HTERT RPE-1 (cell line): ENCODE results near the gene DBNDD1.

Source experiments
- in situ Hi-C: fragments of 300-500 bp; cut with MboI; formaldehyde crosslinking; loops from 4 replicates; pipeline ENCODE4 v1.14.3; 2020; ENCODE audit warnings: low sequenced_read_pairs

Gene DBNDD1

GRCh38 chr16:89965447-89966225 is 53.6 kb downstream of the DBNDD1 start:
- in situ Hi-C loops: no loop called here

DNA sequence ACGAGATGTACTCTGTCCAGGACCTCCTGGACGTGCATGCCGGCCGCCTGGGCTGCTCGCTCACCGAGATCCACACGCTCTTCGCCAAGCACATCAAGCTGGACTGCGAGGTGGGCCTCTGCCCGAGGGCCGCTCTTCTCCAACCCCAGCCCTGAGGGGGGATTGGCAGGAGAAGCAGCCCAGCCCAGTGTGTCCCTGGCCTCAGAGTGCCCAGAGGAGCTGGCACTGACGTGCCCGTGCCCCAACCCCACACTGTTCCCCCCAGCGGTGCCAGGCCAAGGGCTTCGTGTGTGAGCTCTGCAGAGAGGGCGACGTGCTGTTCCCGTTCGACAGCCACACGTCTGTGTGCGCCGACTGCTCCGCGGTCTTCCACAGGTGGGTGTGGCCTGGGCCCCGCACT is 55.1 kb downstream of the DBNDD1 start:
- in situ Hi-C loops: no loop called here

DNA sequence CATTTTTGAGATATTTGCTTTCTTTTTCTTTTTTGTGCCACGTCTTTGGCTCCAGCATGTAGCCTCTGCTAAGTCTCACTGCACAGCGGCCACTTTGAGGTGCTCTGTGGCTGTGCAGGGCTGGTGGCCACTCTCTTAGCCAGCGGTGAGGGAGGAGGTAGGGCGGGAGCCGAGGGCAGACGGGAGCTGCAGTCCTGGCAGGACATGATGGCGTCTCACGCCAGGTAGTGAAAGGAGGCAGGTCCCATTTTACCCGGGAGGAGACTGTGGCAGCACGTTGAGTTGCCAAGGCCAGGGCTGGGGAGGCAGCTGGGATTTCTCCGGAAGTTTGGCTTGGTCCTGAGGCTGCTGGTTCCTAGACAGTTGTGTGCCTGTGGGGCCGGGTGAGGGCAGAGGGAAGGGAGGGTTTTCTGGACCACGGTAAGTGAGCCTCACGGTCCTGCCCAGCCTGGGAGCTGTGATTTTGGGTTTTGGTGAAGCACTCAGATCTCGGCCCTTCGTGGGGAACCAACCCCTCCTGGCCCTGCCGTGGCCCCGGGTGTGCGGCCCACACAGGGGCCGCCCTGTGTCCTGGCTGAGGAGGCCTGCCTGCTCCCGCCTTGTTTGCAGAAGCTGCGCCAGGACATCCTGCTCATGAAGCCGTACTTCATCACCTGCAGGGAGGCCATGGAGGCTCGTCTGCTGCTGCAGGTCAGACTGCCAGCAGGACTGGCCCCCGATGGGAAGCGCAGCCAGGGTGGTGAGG is 56.3 kb downstream of the DBNDD1 start:
- in situ Hi-C loops: no loop called here

GRCh38 chr16:89961920-89962319 is 57.3 kb downstream of the DBNDD1 start:
- in situ Hi-C loops: no loop called here

DNA sequence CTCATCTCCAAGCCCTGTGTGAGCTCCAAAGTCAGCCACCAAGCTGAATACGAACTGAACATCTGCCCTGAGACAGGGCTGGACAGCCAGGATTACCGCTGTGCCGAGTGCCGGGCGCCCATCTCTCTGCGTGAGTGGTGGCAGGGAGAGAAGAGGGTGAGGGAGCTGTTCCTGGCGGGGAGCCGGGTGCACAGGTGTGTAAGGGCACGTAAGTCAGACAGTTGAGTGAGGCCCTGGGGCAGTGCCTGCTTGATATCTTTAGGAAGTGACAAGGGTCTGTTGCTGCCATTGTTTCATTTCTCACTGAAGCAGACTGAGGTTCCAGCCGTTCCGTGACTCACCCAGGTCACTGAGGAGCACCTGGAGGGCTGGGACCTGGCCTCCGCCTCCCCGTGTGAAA is 58.3 kb downstream of the DBNDD1 start:
- in situ Hi-C loops: no loop called here

DNA sequence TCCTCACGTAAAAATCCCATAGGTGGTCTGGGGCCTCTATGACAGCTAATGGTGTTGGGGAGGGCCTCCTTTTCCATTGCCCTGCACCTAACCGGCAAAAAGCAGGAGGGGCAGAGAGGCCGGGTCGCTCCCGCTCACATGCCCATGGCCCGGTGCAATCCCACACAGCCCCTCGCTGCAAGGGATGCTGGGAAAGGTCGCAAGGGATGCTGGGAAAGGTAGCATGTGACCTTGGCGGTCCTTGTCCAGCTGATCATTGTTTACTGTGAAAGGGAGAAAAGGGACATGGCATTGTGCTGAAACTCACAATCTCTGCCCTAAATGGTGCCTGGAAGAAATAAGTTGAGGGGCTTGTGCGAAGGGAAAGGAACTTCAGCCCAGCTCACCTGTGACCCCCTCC is 60.7 kb downstream of the DBNDD1 start:
- in situ Hi-C loops: no loop called here

DNA sequence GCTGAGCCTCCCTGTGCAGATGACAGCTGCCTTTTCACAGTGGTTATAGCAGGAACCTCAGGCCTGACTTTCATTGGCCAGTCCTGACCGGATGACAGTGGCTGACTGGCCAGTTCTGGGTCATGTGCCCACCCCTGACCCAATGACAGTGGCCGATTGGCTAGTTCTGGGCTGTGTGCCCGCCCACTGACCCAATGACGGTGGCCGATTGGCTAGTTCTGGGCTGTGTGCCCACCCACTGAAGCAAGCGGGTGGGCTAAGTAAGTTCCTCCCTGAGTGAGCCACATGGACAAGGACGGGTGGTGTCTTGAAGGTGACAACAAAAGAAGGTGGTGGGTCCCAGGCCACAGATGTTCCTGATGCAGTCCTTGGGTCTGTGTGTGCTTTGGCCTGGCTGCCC is 61.2 kb downstream of the DBNDD1 start:
- in situ Hi-C loops: no loop called here

DNA sequence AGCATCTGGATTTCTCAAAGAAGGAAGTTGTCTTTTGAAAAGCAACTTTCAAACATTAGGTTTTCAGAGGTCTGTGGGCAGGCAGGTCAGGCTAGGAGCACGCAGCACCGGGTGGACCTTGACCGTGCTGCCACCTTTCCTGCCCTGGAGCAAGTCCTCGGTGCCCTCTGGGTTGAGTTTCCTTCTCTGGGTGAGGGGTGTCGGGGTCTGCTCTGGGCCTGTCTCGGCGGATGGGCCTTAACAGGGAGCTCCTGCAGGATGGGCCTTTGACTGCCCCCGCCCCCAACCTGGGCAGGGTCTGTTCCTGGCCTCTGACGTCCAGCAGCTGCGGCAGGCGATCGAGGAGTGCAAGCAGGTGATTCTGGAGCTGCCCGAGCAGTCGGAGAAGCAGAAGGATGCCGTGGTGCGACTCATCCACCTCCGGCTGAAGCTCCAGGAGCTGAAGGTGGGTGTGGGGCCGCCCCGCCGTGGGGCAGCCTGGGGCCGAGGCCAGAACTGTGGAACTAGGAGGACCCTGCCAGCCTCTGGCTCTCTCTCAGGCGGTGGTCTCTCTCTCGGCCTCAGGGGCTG is 62.0 kb downstream of the DBNDD1 start:
- in situ Hi-C loops: no loop called here

DNA sequence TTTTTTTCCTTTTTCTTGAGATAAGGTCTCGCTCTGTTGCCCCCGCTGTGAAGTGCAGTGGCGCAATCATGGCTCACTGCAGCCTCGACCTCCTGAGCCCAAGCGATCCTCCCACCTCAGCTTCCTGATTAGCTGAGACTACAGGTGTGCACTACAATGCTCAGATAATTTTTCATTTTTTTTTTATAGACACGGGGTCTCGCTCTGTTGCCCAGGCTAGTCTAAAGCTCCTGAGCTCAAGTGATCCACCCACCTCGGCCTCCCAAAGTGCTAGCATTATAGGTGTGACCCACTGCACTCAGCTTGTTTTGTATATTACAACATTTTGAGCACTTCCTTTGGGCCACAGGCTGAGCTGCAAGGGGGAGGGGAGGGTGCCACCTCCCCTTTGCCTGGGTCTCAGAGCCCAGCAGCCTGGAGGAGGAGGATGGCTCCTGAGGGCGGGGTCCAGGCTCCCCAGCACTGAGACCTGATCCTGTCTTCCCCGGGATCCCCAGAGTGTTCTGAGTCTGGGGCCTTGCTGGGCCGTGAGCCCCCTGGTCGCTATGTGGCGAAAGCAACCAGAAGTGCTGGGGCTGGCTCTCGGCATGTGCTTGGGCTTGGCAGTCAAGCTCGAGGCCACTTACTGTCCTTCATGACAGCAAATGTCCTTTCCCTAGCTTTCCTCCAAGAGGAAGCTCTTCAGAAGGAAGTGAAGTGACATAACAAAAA is 62.6 kb downstream of the DBNDD1 start:
- in situ Hi-C loops: no loop called here

DNA sequence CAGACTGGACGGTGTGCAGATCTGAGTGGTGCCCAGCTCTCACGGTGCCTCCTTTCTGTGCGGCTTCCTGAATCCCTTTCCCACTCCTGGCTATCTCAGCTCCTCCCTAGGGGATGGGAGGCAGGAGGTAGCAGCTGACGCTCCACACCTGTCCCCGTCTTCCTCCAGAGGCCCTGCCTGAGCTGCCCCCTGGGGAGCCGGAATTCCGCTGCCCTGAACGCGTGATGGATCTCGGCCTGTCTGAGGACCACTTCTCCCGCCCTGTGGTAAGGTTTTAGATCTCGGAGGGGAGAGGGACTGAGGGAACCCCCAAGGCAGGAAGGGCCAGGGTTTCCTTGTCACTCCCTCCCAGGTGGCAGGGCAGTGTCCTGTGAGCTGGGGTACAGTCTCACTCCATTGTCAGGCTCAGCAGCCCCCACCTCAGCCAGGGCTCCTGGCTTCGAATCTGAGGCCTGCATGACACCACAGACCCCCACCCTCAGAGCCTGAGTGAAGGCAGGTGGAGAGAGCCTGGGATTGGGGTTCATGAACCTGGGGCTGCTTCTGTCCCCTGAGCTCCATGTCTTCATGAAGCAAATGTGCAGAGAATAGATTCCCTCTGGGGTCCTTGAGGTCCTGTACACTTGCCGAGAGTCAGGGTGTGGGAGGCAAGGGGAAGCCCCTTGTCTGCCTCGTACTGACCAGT is 64.1 kb downstream of the DBNDD1 start:
- in situ Hi-C loops: no loop called here
